GM19043 (cell line): ENCODE data around the gene ANTXR1.

Experiments
- ATAC-seq: cut with Tn5 transposase; IDR thresholded peaks from one replicate; pipeline ENCODE4 v1.9.1; 2021; ENCODE audit warnings: low read depth; ENCODE audit not compliant: unreplicated experiment

The ANTXR1 gene

GRCh38 chr2:69092857-69093256 lies 79.9 kb downstream of the ANTXR1 start:
- no peak for ATAC-seq

GRCh38 chr2:69095305-69095704 lies 82.3 kb downstream of the ANTXR1 start:
- ATAC-seq, result no peak

GRCh38 chr2:69096326-69097095 lies 83.5 kb downstream of the ANTXR1 start:
- no peak for ATAC-seq

- ATAC-seq, result no peak
Observed at GRCh38 chr2:69097148-69097610, 84.2 kb downstream of the ANTXR1 start.

- no peak for ATAC-seq
Observed at GRCh38 chr2:69097891-69098655, 85.1 kb downstream of the ANTXR1 start.

- no peak for ATAC-seq
Observed at GRCh38 chr2:69099541-69099940, 86.6 kb downstream of the ANTXR1 start.

- ATAC-seq, result no peak
Observed at GRCh38 chr2:69100220-69100723, 87.3 kb downstream of the ANTXR1 start.

- ATAC-seq, result no peak
Observed at GRCh38 chr2:69102041-69102593, 89.1 kb downstream of the ANTXR1 start.

- no peak for ATAC-seq
Observed at GRCh38 chr2:69103419-69103818, 90.4 kb downstream of the ANTXR1 start.

- ATAC-seq, result no peak
Observed at GRCh38 chr2:69104261-69104660, 91.3 kb downstream of the ANTXR1 start.

- ATAC-seq, result no peak
Observed at GRCh38 chr2:69109255-69109654, 96.3 kb downstream of the ANTXR1 start.

GRCh38 chr2:69111076-69111475 lies 98.1 kb downstream of the ANTXR1 start:
- ATAC-seq, result no peak

- ATAC-seq, result no peak
Observed at GRCh38 chr2:69113627-69114026, 100.6 kb downstream of the ANTXR1 start.

- no peak for ATAC-seq
Observed at GRCh38 chr2:69114534-69114933, 101.6 kb downstream of the ANTXR1 start.

GRCh38 chr2:69116438-69116837 lies 103.5 kb downstream of the ANTXR1 start:
- ATAC-seq, result no peak

- ATAC-seq, result no peak
Observed at GRCh38 chr2:69118609-69119008, 105.6 kb downstream of the ANTXR1 start.

- no peak for ATAC-seq
Observed at GRCh38 chr2:69119104-69119894, 106.3 kb downstream of the ANTXR1 start.

GRCh38 chr2:69122271-69122670 lies 109.3 kb downstream of the ANTXR1 start:
- no peak for ATAC-seq

GRCh38 chr2:69123182-69123581 lies 110.2 kb downstream of the ANTXR1 start:
- ATAC-seq, result no peak

- no peak for ATAC-seq
Observed at GRCh38 chr2:69124343-69124742, 111.4 kb downstream of the ANTXR1 start.

GRCh38 chr2:69125816-69126215 lies 112.8 kb downstream of the ANTXR1 start:
- ATAC-seq, result no peak
